B cell (primary cell): ENCODE results near the gene ZNF282.

ENCODE experiments used
- EZH2 ChIP-seq: IDR thresholded peaks from 2 replicates; pipeline ENCODE4 v1.6.1; 2012; ENCODE audit warnings: borderline replicate concordance, low read depth, mild to moderate bottlenecking, moderate library complexity, low read length; ENCODE audit not compliant: insufficient read depth, poor library complexity, severe bottlenecking
- TF ChIP-seq, protein P1 (sequence below): fragments of 200-600 bp; IDR thresholded peaks from one replicate; pipeline ENCODE4 v1.8.0; 2022; ENCODE audit warnings: antibody characterized with exemption, mild to moderate bottlenecking

GRCh38 chr7:149207324-149208035 is 12.1 kb downstream of the ZNF282 start:
- TF ChIP-seq, protein P1, sequence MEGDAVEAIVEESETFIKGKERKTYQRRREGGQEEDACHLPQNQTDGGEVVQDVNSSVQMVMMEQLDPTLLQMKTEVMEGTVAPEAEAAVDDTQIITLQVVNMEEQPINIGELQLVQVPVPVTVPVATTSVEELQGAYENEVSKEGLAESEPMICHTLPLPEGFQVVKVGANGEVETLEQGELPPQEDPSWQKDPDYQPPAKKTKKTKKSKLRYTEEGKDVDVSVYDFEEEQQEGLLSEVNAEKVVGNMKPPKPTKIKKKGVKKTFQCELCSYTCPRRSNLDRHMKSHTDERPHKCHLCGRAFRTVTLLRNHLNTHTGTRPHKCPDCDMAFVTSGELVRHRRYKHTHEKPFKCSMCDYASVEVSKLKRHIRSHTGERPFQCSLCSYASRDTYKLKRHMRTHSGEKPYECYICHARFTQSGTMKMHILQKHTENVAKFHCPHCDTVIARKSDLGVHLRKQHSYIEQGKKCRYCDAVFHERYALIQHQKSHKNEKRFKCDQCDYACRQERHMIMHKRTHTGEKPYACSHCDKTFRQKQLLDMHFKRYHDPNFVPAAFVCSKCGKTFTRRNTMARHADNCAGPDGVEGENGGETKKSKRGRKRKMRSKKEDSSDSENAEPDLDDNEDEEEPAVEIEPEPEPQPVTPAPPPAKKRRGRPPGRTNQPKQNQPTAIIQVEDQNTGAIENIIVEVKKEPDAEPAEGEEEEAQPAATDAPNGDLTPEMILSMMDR = no peak
- no peak for TF ChIP-seq EZH2
